CD8-positive, alpha-beta memory T cell (primary cell): ENCODE results near the gene CAMK1D. TPM values are rescaled to one million over a fixed set of nuclear protein-coding genes. Genes with fewer than 3 reads are reported as not detected.

Experiments used
- CTCF ChIA-PET: fragments of 350-600 bp; sonication (Branson Sonifier 250); formaldehyde crosslinking; loops from one replicate; lab custom pipeline; 2021; ENCODE audit warnings: antibody characterized with exemption; lab: Charles Lee
- POLR2A ChIA-PET: fragments of 350-600 bp; sonication (Branson Sonifier 250); formaldehyde crosslinking; loops from one replicate; lab custom pipeline; 2021; ENCODE audit warnings: antibody characterized with exemption; lab: Charles Lee
- DNase-seq, 5 donors: peaks; one replicate each; pipeline versions ENCODE4 v3.0.0 to v3.0.0-alpha.2; 2020 to 2022; ENCODE audit warnings: mixed read lengths in 1 of 5
- H3K27ac ChIP-seq: one replicate; pipeline ENCODE4 v1.7.0; 2013; ENCODE audit warnings: low read depth, mild to moderate bottlenecking, low read length, moderate library complexity
- H3K27me3 ChIP-seq: 2 replicates; pipeline ENCODE4 v1.7.0; 2013; ENCODE audit warnings: low read length, mild to moderate bottlenecking; ENCODE audit not compliant: insufficient read depth, poor library complexity, severe bottlenecking
- H3K36me3 ChIP-seq: 2 replicates; pipeline ENCODE4 v1.7.0; 2013; ENCODE audit warnings: mild to moderate bottlenecking, low read length, moderate library complexity; ENCODE audit not compliant: insufficient read depth
- H3K4me1 ChIP-seq: 2 replicates; pipeline ENCODE4 v1.7.0; 2013; ENCODE audit warnings: mild to moderate bottlenecking, low read length, moderate library complexity; ENCODE audit not compliant: insufficient read depth
- H3K4me3 ChIP-seq: 2 replicates; pipeline ENCODE4 v1.7.0; 2013; ENCODE audit warnings: mild to moderate bottlenecking, low read length
- H3K9me3 ChIP-seq: 2 replicates; pipeline ENCODE4 v1.7.0; 2013; ENCODE audit warnings: mild to moderate bottlenecking, low read length
- H3K27ac Mint-ChIP-seq, 8 donors: one replicate each; pipeline ENCODE4 v1.8.0; 2020 to 2021; ENCODE audit warnings: mixed read lengths in 8 of 8, mild to moderate bottlenecking in 6 of 8, inconsistent platforms in 3 of 8, moderate library complexity in 3 of 8
- H3K27me3 Mint-ChIP-seq, 2 donors: one replicate each; pipeline ENCODE4 v1.8.0; 2020 to 2021; ENCODE audit warnings: mixed read lengths in 2 of 2, mild to moderate bottlenecking in 1 of 2, moderate library complexity in 1 of 2
- H3K36me3 Mint-ChIP-seq, 3 donors: one replicate each; pipeline ENCODE4 v1.8.0; 2020 to 2021; ENCODE audit warnings: mixed read lengths in 3 of 3, inconsistent platforms in 1 of 3, mild to moderate bottlenecking in 1 of 3
- H3K4me1 Mint-ChIP-seq, 3 donors: one replicate each; pipeline ENCODE4 v1.8.0; 2020 to 2021; ENCODE audit warnings: mixed read lengths in 3 of 3, inconsistent platforms in 1 of 3, mild to moderate bottlenecking in 1 of 3
- H3K4me3 Mint-ChIP-seq, 7 donors: one replicate each; pipeline ENCODE4 v1.8.0; 2020 to 2021; ENCODE audit warnings: mixed read lengths in 7 of 7, mild to moderate bottlenecking in 6 of 7, moderate library complexity in 4 of 7, inconsistent platforms in 2 of 7
- H3K9me3 Mint-ChIP-seq, 5 donors: one replicate each; pipeline ENCODE4 v1.8.0; 2020 to 2022; ENCODE audit warnings: mixed read lengths in 5 of 5, mild to moderate bottlenecking in 3 of 5, moderate library complexity in 2 of 5, inconsistent platforms in 1 of 5
- polyA plus RNA-seq: library from polyadenylated mRNA; unstranded; fragments of 300-500 nt; fragmentation: Illumina TruSeq; gene quantifications from one replicate; pipeline ENCODE4 v1.2.3, GENCODE V29; 2021
- total RNA-seq, 2 experiments: library from RNA; stranded (reverse); gene quantifications; one replicate each; pipeline ENCODE4 v1.2.3, GENCODE V29; 2021

The CAMK1D gene
- total and polyA plus RNA-seq, 3 experiments from 2014 or later = 8.9 to 15.1 (median 10.0) TPM

DNA sequence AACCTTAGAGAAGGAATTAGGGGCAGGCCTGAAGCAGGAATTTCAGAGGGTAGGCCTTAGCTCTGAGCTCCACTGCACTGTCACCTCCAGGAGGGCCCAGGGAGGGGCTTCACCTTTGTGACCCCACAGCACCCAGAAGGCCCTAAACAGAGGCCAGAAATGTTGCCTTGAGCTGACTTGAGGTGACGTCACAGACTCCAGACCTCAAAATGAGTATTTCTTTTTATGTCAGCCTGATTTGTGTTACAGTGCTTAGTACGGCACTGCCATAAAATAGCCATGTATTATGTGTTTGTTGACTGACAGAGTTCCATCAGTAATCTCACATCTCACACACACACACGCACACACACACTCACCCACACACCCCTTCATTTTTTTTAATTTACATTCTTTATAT, 440.9 kb downstream of the CAMK1D start:
- ChIA-PET CTCF (no interaction called here), POLR2A (no interaction called here)
- Mint-ChIP-seq H3K4me1 (no peaks in the 10 kb centered on the region), H3K4me3 (no peak overlapping the region), H3K27ac (no peak overlapping the region), H3K36me3 (peaks cover 5 to 32% (median 31%) of the 10 kb centered on the region in 3 donors), H3K27me3 (no peaks in the 10 kb centered on the region), H3K9me3 (no peaks in the 10 kb centered on the region)
- Histone ChIP-seq H3K27me3 (no peaks in the 10 kb centered on the region), H3K4me1 (no peaks in the 10 kb centered on the region), H3K27ac (no peak overlapping the region), H3K36me3 (peaks cover 5% of the 10 kb centered on the region), H3K9me3 (no peaks in the 10 kb centered on the region), H3K4me3 (no peak overlapping the region)
- no peak for DNase-seq

DNA sequence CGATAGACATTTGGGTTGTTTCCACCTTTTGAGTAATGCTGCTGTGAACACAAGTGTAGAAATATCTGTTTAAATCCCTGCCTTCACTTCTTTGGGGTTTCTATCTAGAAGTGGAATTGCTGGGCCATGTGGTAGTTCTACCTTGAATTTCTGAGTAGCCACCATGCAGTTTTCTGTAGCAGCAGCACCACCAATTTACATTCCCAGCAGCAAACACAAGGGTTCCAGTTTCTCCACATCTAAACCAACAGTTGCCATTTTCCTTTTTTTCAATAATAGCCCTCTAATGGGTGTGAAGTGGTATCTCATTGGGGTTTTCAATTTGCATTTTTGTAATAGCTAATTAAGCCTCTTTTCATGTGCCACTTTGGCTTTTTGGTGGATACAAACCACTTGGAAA, 442.4 kb downstream of the CAMK1D start:
- CTCF ChIA-PET = no interaction called here
- POLR2A ChIA-PET = no interaction called here
- Mint-ChIP-seq H3K27ac (no peak overlapping the region), H3K4me3 (no peak overlapping the region), H3K27me3 (no peaks in the 10 kb centered on the region), H3K4me1 (no peaks in the 10 kb centered on the region), H3K9me3 (no peaks in the 10 kb centered on the region), H3K36me3 (peaks cover 5 to 39% (median 33%) of the 10 kb centered on the region in 3 donors)
- Histone ChIP-seq H3K27ac (no peak overlapping the region), H3K4me3 (no peak overlapping the region), H3K4me1 (no peaks in the 10 kb centered on the region), H3K36me3 (peaks cover 5% of the 10 kb centered on the region), H3K9me3 (no peaks in the 10 kb centered on the region), H3K27me3 (no peaks in the 10 kb centered on the region)
- DNase-seq = no peak

DNA sequence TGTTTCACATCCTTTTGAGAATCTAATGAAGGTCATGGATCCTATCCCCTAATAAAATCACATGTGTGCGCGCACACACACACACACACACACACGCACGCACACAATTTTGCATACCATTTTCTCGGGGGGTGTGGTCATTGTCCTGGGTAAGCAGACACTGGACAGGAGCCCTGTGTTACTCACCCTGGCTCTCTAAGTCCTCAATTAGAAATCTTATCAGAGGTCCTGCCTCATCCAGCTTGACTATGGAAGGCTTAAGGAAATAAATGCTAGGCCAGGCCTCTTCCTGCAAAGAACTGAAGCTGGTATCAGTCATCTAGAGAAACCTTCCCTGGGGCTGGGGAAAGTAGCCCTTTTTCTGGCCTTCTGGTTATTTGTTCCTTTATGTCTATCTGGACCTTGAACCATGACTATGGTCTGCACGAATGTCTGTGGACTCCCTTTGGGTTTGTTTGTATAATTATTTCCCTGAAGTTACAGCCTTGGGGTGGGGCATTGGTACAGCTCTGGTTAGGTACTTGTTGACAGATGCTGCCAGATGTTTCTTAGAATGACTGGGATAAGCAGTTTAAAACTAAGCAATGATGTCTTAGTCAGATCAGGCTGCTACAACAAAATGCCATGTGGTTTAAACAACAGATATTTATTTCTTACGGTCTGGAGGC, 443.7 kb downstream of the CAMK1D start:
- Histone ChIP-seq H3K9me3 (no peaks in the 10 kb centered on the region), H3K27me3 (no peaks in the 10 kb centered on the region), H3K4me3 (no peak overlapping the region), H3K36me3 (peaks cover 5% of the 10 kb centered on the region), H3K4me1 (no peaks in the 10 kb centered on the region), H3K27ac (no peak overlapping the region)
- ChIA-PET POLR2A (no interaction called here), CTCF (no interaction called here)
- H3K36me3 Mint-ChIP-seq = peaks cover 5 to 41% (median 41%) of the 10 kb centered on the region in 3 donors
- H3K4me3 Mint-ChIP-seq = no peak overlapping the region
- H3K9me3 Mint-ChIP-seq = no peaks in the 10 kb centered on the region
- no peak for DNase-seq
- H3K27ac Mint-ChIP-seq = no peak overlapping the region
- H3K4me1 Mint-ChIP-seq = no peaks in the 10 kb centered on the region
- no peaks in the 10 kb centered on the region for H3K27me3 Mint-ChIP-seq

DNA sequence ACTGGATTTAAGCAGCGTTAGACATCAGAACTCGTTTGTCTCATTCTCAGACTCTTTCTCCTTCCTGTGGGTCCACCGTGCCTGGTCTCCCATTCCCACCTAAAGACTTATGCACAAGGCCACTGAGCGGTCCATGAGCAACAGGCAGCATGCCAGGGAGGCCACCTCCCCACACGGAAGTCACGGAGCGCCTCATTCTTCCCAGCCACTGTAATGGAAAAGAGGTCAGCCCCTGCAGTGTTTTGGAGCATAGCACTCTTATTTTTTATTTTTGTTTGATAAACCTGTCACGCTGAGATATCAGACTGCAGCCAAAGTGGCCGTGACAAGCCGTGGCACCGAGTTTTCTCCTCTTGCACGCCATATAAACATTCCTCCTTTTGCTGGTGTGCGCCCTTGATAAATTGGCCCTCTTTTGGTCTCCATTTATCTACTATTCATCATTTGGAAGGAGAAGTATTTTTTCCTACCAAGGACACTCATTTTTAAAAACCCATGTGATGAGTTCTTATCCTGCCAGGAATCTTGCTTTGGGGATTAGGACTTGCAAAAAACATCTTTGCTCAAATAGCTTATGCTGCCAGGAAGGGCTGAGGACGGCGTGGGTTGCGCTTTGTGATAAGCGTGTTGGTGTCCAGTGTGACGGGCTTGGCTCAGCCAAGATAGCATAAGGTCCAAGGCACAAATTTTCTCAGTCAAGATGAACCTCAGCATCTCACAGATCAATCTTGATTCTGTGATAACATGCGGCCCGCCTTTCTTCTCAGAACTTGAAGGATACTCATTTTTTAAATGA, 446.2 kb downstream of the CAMK1D start:
- no peak overlapping the region for H3K4me3 Mint-ChIP-seq
- ChIA-PET POLR2A (no interaction called here), CTCF (no interaction called here)
- no peaks in the 10 kb centered on the region for H3K4me1 ChIP-seq
- H3K4me1 Mint-ChIP-seq = no peaks in the 10 kb centered on the region
- no peak overlapping the region for H3K4me3 ChIP-seq
- no peak overlapping the region for H3K27ac ChIP-seq
- no peak for DNase-seq
- no peaks in the 10 kb centered on the region for H3K9me3 ChIP-seq
- no peak overlapping the region for H3K27ac Mint-ChIP-seq
- H3K27me3 ChIP-seq = no peaks in the 10 kb centered on the region
- H3K27me3 Mint-ChIP-seq = no peaks in the 10 kb centered on the region
- H3K36me3 Mint-ChIP-seq = peaks cover 10 to 45% (median 38%) of the 10 kb centered on the region in 3 donors
- H3K36me3 ChIP-seq = peaks cover 5% of the 10 kb centered on the region
- no peaks in the 10 kb centered on the region for H3K9me3 Mint-ChIP-seq

DNA sequence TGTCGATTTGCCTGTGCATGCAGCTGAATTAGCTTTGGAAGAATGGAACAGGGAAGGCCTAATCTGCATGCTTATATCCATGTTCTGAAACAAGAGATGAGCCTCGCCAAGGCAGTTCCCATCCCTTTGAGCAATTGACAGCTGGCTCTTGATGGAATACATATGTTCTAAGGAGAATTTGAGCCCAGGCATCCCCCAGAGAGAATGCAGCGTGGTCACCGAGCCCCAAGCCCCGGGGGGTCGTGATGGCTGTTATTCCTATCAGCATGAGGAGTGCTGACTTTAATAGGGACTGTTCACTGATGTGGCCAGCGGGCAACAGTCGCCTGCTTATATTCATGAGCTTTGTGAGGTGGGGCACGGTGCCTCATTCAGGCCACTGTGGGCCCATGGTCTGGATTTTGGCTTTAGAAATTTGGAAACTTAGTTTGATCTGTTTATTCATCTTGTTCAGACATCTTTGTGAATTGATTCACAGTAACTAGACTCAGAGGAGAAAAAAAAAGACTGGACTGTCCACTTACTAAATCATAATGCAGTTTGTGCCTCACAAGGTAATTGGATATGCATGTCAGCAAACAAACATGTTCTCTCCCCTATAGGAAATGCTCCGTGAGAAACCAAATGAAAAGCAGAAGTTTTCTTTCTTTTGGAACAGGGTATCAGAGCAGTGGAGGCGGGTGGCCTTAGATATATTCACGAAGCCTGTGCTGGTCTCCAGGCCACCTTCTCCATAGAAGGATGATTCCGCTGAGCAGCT, 447.2 kb downstream of the CAMK1D start:
- POLR2A ChIA-PET = no interaction called here
- CTCF ChIA-PET = interaction anchor here (1.7 kb wide), 1 partner anchor 14 kb away, joined by 4 read pairs; no protein-coding TSS in a partner anchor
- Mint-ChIP-seq H3K27me3 (peaks cover 0 to 2% of the 10 kb centered on the region in 2 donors), H3K4me3 (no peak overlapping the region), H3K27ac (peak overlapping the region in 1 of 8 donors; percentile 66), H3K9me3 (no peaks in the 10 kb centered on the region), H3K4me1 (no peaks in the 10 kb centered on the region), H3K36me3 (peaks cover 5 to 39% (median 37%) of the 10 kb centered on the region in 3 donors)
- Histone ChIP-seq H3K27ac (no peak overlapping the region), H3K36me3 (peaks cover 5% of the 10 kb centered on the region), H3K4me1 (no peaks in the 10 kb centered on the region), H3K27me3 (no peaks in the 10 kb centered on the region), H3K4me3 (no peak overlapping the region), H3K9me3 (no peaks in the 10 kb centered on the region)
- DNase-seq = no peak

DNA sequence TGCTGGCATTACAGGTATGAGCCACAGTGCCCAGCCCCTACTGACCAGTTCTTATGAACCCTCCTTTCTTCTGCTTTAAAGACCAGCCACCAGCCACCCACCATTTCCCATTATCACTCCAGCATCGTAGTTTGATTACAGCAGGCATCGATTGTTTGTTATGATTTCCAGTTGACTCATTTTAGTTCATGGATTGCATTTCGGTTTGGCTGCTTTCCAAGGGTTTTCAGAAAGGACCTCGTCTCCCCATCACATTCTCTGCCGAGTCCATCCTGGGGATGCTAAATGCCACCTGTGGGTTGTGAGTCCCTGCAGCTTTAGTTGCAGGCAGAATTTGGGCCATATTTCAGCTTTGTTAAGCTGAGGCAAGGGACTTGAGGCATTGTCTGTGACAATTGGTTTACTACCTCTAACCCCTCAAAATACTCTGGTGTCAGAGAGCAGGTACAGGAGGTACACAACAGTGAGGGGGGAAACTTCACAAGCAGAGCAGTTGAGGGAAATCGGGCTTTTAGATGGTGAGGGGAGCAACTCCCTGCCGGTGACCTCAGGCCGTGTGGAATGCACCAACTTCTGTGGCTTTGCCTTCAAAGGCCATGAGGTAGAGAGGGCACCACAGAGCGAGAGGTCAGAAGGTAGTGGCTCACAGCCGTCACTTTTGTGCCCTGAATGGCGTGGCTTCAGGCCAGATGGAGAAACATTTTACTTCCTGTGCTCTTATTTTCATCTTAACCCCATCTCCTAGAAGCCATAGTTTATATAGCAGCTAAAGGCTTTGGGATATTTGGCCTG, 448.3 kb downstream of the CAMK1D start:
- peaks cover 5 to 37% (median 34%) of the 10 kb centered on the region in 3 donors for H3K36me3 Mint-ChIP-seq
- no peak overlapping the region for H3K27ac Mint-ChIP-seq
- no peaks in the 10 kb centered on the region for H3K27me3 ChIP-seq
- H3K4me1 ChIP-seq = no peaks in the 10 kb centered on the region
- no peaks in the 10 kb centered on the region for H3K4me1 Mint-ChIP-seq
- peaks cover 5% of the 10 kb centered on the region for H3K36me3 ChIP-seq
- H3K9me3 ChIP-seq = no peaks in the 10 kb centered on the region
- POLR2A ChIA-PET = no interaction called here
- H3K4me3 Mint-ChIP-seq = no peak overlapping the region
- H3K9me3 Mint-ChIP-seq = no peaks in the 10 kb centered on the region
- peaks cover 0 to 2% of the 10 kb centered on the region in 2 donors for H3K27me3 Mint-ChIP-seq
- DNase-seq = no peak
- CTCF ChIA-PET = interaction anchor here (1.7 kb wide), 1 partner anchor 15 kb away, joined by 4 read pairs; no protein-coding TSS in a partner anchor
- H3K27ac ChIP-seq = no peak overlapping the region
- H3K4me3 ChIP-seq = no peak overlapping the region

DNA sequence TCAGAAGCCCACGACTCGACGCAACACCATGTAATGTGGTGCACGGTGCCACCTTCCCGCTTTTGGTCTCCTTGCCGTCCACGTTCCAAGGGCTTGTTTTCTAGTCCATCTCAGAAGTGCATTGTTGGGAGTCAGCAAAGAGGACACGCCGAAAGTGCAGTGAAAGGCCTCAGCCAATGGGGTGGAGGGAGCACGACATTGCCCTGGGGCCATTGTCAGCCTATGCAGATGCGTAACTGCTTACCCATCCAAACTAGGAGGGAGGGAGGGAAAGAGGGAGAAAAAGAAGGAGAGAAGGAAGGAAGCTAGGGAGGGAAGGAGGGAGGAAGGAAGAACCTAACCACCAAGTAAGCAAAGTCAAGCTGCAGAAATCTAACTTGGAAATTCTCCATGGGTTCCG, 449.8 kb downstream of the CAMK1D start:
- H3K27me3 ChIP-seq = no peaks in the 10 kb centered on the region
- Mint-ChIP-seq H3K9me3 (no peaks in the 10 kb centered on the region), H3K36me3 (peaks cover 5 to 34% (median 26%) of the 10 kb centered on the region in 3 donors), H3K4me3 (no peak overlapping the region), H3K4me1 (no peaks in the 10 kb centered on the region), H3K27me3 (peaks cover 0 to 2% of the 10 kb centered on the region in 2 donors), H3K27ac (no peak overlapping the region)
- ChIA-PET CTCF (interaction anchor here (1.2 kb wide), 1 partner anchor 17 kb away, joined by 3 read pairs; no protein-coding TSS in a partner anchor), POLR2A (no interaction called here)
- no peak for DNase-seq
- no peak overlapping the region for H3K27ac ChIP-seq
- H3K4me1 ChIP-seq = no peaks in the 10 kb centered on the region
- no peaks in the 10 kb centered on the region for H3K9me3 ChIP-seq
- no peaks in the 10 kb centered on the region for H3K36me3 ChIP-seq
- H3K4me3 ChIP-seq = no peak overlapping the region
